K562 (cell line): ENCODE results near the gene TP73. TPM values are rescaled to one million over a fixed set of nuclear protein-coding genes. Genes with fewer than 3 reads are reported as not detected.

Experiments
- ATAC-seq: fragments of 200-7000 bp; cut with Tn5 transposase; 3 replicates; pipeline ENCODE4 v1.9.1; 2020; ENCODE audit warnings: moderate library complexity
- BruUV-seq: library from RNA; stranded (reverse); fragments of 400-500 nt; replicated peaks from 2 replicates; lab custom pipeline; 2021; lab: Mats Ljungman, UMichigan
- CTCF ChIA-PET: fragments of 300-600 bp; formaldehyde crosslinking; extraction: SDS; loops from one replicate; lab custom pipeline; 2021; ENCODE audit warnings: low intra/inter-chr PET ratio; lab: Yijun Ruan, JAX
- POLR2A ChIA-PET: fragments of 300-600, 350-650 bp; sonication (Branson Sonifier 250); formaldehyde crosslinking; extraction: SDS; loops from one replicate; lab custom pipeline; 2021; ENCODE audit warnings: antibody characterized with exemption, inconsistent platforms; lab: Yijun Ruan, JAX
- DNase-seq, 4 experiments: peaks; one replicate each; pipeline versions ENCODE4 v3.0.0 to v3.0.0-alpha.2; 2011 to 2018; ENCODE audit warnings: low spot score in 3 of 4, mixed read lengths in 3 of 4; ENCODE audit errors: extremely low read depth in 1 of 4
- FAIRE-seq: peaks from 2 replicates; lab custom pipeline; 2011; peaks lifted over from hg19 to GRCh38; lab: Jason Lieb, UNC
- H2AFZ ChIP-seq: 2 replicates; pipeline ENCODE4 v1.6.0; 2011; ENCODE audit warnings: low read depth, low read length, control low read depth, inconsistent platforms
- H3K27ac ChIP-seq: fragments of 200-600 bp; 3 replicates; pipeline ENCODE4 v1.8.0; 2011; ENCODE audit warnings: low read depth, mild to moderate bottlenecking, control low read depth, inconsistent platforms, low read length, moderate library complexity, mixed read lengths; ENCODE audit errors: extremely low read depth
- H3K27me3 ChIP-seq, 2 experiments: fragments of 300-600 bp in 1 of 2; 2 replicates in 1 of 2; 3 replicates in 1 of 2; pipeline versions ENCODE4 v1.6.0 to v1.8.0; 2011; ENCODE audit warnings: inconsistent platforms in 2 of 2, low read length in 2 of 2, mild to moderate bottlenecking in 1 of 2, mixed read lengths in 1 of 2, moderate library complexity in 1 of 2; ENCODE audit not compliant: control insufficient read depth in 2 of 2, insufficient read depth in 2 of 2
- H3K36me3 ChIP-seq: fragments of 300-600 bp; 3 replicates; pipeline ENCODE4 v1.8.0; 2011; ENCODE audit warnings: mild to moderate bottlenecking, low read length, inconsistent platforms; ENCODE audit not compliant: control insufficient read depth, insufficient read depth
- H3K4me1 ChIP-seq, 2 experiments: fragments of 200-600 bp in 1 of 2; replicated peaks in 1 of 2; 2 replicates in 1 of 2; 3 replicates in 1 of 2; pipeline versions ENCODE4 v1.5.1 to v1.8.0; 2011; ENCODE audit warnings: inconsistent platforms in 2 of 2, low read length in 2 of 2, mild to moderate bottlenecking in 1 of 2, mixed read lengths in 1 of 2, moderate library complexity in 1 of 2; ENCODE audit not compliant: control insufficient read depth in 2 of 2, insufficient read depth in 2 of 2
- H3K4me2 ChIP-seq: 2 replicates; pipeline ENCODE4 v1.6.1; 2011; ENCODE audit warnings: low read length, control low read depth, inconsistent platforms, mixed read lengths; ENCODE audit not compliant: insufficient read depth
- H3K4me3 ChIP-seq: fragments of 200-600 bp; sonication (generic), shearing (Covaris generic); 2 replicates; pipeline ENCODE4 v1.5.1; 2016; ENCODE audit warnings: control low read depth, inconsistent platforms
- H3K79me2 ChIP-seq: fragments of 200-600 bp; 3 replicates; pipeline ENCODE4 v1.8.0; 2011; ENCODE audit warnings: low read length, inconsistent platforms; ENCODE audit not compliant: control insufficient read depth, insufficient read depth
- H3K9ac ChIP-seq, 2 experiments: 2 replicates each; pipeline versions ENCODE4 v1.6.0 to v1.6.1; 2011; ENCODE audit warnings: low read depth in 2 of 2, low read length in 2 of 2, control low read depth in 1 of 2, inconsistent platforms in 1 of 2, mild to moderate bottlenecking in 1 of 2, mixed read lengths in 1 of 2; ENCODE audit not compliant: insufficient read depth in 1 of 2
- H3K9me1 ChIP-seq: one replicate; pipeline ENCODE4 v1.6.0; 2011; ENCODE audit warnings: inconsistent platforms, mild to moderate bottlenecking, low read length, moderate library complexity; ENCODE audit not compliant: control insufficient read depth, insufficient read depth
- H3K9me3 ChIP-seq: replicated peaks from 2 replicates; pipeline ENCODE4 v1.5.1; 2011; ENCODE audit warnings: low read depth, low read length, inconsistent platforms; ENCODE audit not compliant: control insufficient read depth, insufficient read depth
- H4K20me1 ChIP-seq: replicated peaks from 2 replicates; pipeline ENCODE4 v1.6.1; 2011; ENCODE audit warnings: low read length, inconsistent platforms, mixed read lengths; ENCODE audit not compliant: control insufficient read depth, insufficient read depth
- ARID1B ChIP-seq: fragments of 450-650 bp; IDR thresholded peaks from 2 replicates; pipeline ENCODE4 v1.6.1; 2016; ENCODE audit warnings: antibody characterized with exemption, mild to moderate bottlenecking, inconsistent platforms
- BCOR ChIP-seq: fragments of 450-650 bp; IDR thresholded peaks from 2 replicates; pipeline ENCODE4 v1.6.1; 2016
- DDX20 ChIP-seq: fragments of 450-650 bp; IDR thresholded peaks from 2 replicates; pipeline ENCODE4 v1.6.1; 2016; ENCODE audit warnings: missing genetic modification characterization, low read depth, mild to moderate bottlenecking, missing compliant biosample characterization, moderate library complexity
- E2F5 ChIP-seq: sonication (generic); formaldehyde crosslinking; IDR thresholded peaks from 2 replicates; pipeline ENCODE4 v1.8.0; 2022; ENCODE audit warnings: mild to moderate bottlenecking, missing genetic modification reagents
- HDAC1 ChIP-seq, 2 experiments: fragments of 450-650 bp; IDR thresholded peaks; 2 replicates each; pipeline ENCODE4 v1.6.1; 2016 to 2017; ENCODE audit warnings: inconsistent platforms in 1 of 2, mild to moderate bottlenecking in 1 of 2, moderate library complexity in 1 of 2
- HDAC6 ChIP-seq: IDR thresholded peaks from 2 replicates; pipeline ENCODE4 v1.6.1; 2012; ENCODE audit warnings: low read depth, mild to moderate bottlenecking, control low read depth, inconsistent platforms, low read length, moderate library complexity
- LARP7 ChIP-seq: fragments of 450-650 bp; IDR thresholded peaks from 2 replicates; pipeline ENCODE4 v1.6.1; 2016
- MCM2 ChIP-seq: fragments of 450-650 bp; IDR thresholded peaks from 2 replicates; pipeline ENCODE4 v1.6.1; 2017; ENCODE audit warnings: low read depth, mild to moderate bottlenecking
- MTA1 ChIP-seq: fragments of 450-650 bp; IDR thresholded peaks from 2 replicates; pipeline ENCODE4 v1.6.1; 2017; ENCODE audit warnings: borderline replicate concordance
- RBM25 ChIP-seq: fragments of 200-400 bp; formaldehyde crosslinking; IDR thresholded peaks from 2 replicates; pipeline ENCODE4 v1.6.1; 2018; ENCODE audit warnings: low read length, low read depth, moderate library complexity; ENCODE audit not compliant: severe bottlenecking
- RNF2 ChIP-seq: sonication (generic); IDR thresholded peaks from 2 replicates; pipeline ENCODE4 v1.6.1; 2016
- RNF219 ChIP-seq: fragments of 250-450 bp; sonication (Bioruptor Pico); IDR thresholded peaks from 2 replicates; pipeline ENCODE4 v1.5.0; 2022; ENCODE audit warnings: mild to moderate bottlenecking
- SMAD4 ChIP-seq: fragments of 250-450 bp; sonication (Bioruptor Pico); conservative IDR thresholded peaks from 2 replicates; pipeline ENCODE4 v1.8.0; 2021; ENCODE audit warnings: inconsistent platforms, mild to moderate bottlenecking, moderate library complexity
- SMARCB1 ChIP-seq: IDR thresholded peaks from 2 replicates; pipeline ENCODE4 v1.6.1; 2011; ENCODE audit warnings: improper control_type of control experiment, low read depth; ENCODE audit not compliant: insufficient read length
- SMC3 ChIP-seq: conservative IDR thresholded peaks from 2 replicates; pipeline ENCODE4 v1.6.1; 2011; ENCODE audit warnings: low read depth, low read length, improper control_type of control experiment; ENCODE audit not compliant: insufficient read depth
- SREBF2 ChIP-seq: sonication (generic); formaldehyde crosslinking; IDR thresholded peaks from 2 replicates; pipeline ENCODE4 v1.4.0; 2020; ENCODE audit warnings: mild to moderate bottlenecking, missing genetic modification reagents
- SRSF1 ChIP-seq: fragments of 200-400 bp; formaldehyde crosslinking; IDR thresholded peaks from 2 replicates; pipeline ENCODE4 v1.6.1; 2017; ENCODE audit warnings: mild to moderate bottlenecking, low read depth, low read length, moderate library complexity
- ZFP36 ChIP-seq: fragments of 150-350 bp; IDR thresholded peaks from 2 replicates; pipeline ENCODE4 v1.6.1; 2018; ENCODE audit warnings: low read length, low read depth; ENCODE audit not compliant: partially characterized antibody
- ZNF695 ChIP-seq: fragments of 450-650 bp; formaldehyde crosslinking; IDR thresholded peaks from 2 replicates; pipeline ENCODE4 v1.4.0; 2020; ENCODE audit warnings: mild to moderate bottlenecking, moderate library complexity
- WGBS: fragments of 100-300 bp; shearing (Covaris generic); methylation state at CpG from one replicate; pipeline ENCODE4 v1.1.6; 2016; ENCODE audit warnings: low coverage, mixed read lengths; ENCODE audit not compliant: insufficient coverage; ENCODE audit errors: missing lambda C conversion rate; 5-methylcytosine and 5-hydroxymethylcytosine counted together
- in situ Hi-C: fragments of 300-500 bp; cut with MboI; formaldehyde crosslinking; loops from 4 replicates; pipeline ENCODE4 v1.15.0; 2018; ENCODE audit warnings: inconsistent platforms, mixed read lengths
- intact Hi-C: fragments of 100-400 bp; cut with micrococcal nuclease; formaldehyde crosslinking; loops from 2 replicates; pipeline ENCODE4 v1.14.2; 2022
- polyA plus RNA-seq, 8 experiments: library from polyadenylated mRNA; depleted of rRNA in 4 of 8; stranded (reverse) in 5 of 8; unstranded in 3 of 8; fragments of >200 nt; fragmentation: Nextera tagmentation in 2 of 8; fragmentation: Illumina TruSeq in 1 of 8; extraction: Ambion mirVana in 2 of 8; extraction: Trizol in 1 of 8; gene quantifications; 2 replicates each; pipeline versions ENCODE4 v1.2.1 to v1.2.3, GENCODE V29; 2011 to 2014; ENCODE audit warnings: inconsistent platforms in 1 of 8, missing spikeins in 1 of 8
- total RNA-seq, 7 experiments: library from RNA; depleted of rRNA in 6 of 7; stranded (reverse); fragments of >200 nt in 6 of 7; fragmentation: Illumina TruSeq in 2 of 7; extraction: Trizol in 2 of 7; gene quantifications; 2 replicates each; pipeline versions ENCODE4 v1.2.1 to v1.2.3, GENCODE V29; 2011 to 2021; ENCODE audit warnings: low replicate concordance in 1 of 7

The TP73 gene
- total and polyA plus RNA-seq, 9 of the 15 experiments (the other 6 are each of a cell fraction or from before 2014, with no cell fraction given), result 0.07 to 1.6 (median 0.40) TPM; not detected in 2

GRCh38 chr1:3714284-3714741 lies 62.0 kb downstream of the TP73 start:
- no peak for TF ChIP-seq HDAC1 (IDR thresholded peaks at IDR 0.05)
- no peak for TF ChIP-seq SREBF2
- TF ChIP-seq MCM2, result no peak
- no peak for TF ChIP-seq SMC3
- TF ChIP-seq ZNF695 (CRISPR knock-in tag), result no peak
- TF ChIP-seq E2F5 (CRISPR knock-in tag), result no peak
- TF ChIP-seq LARP7, result no peak
- TF ChIP-seq BCOR, result no peak
- no peak for TF ChIP-seq DDX20
- no peak for TF ChIP-seq MTA1
- no peak for TF ChIP-seq ZFP36
- TF ChIP-seq RNF2, result no peak
- no peak for TF ChIP-seq HDAC6
- TF ChIP-seq RBM25, result no peak
- no peak for TF ChIP-seq SMARCB1
- TF ChIP-seq RNF219 (CRISPR knock-in tag), result no peak
- no peak for TF ChIP-seq ARID1B
- TF ChIP-seq SMAD4, result no peak
- no peak for TF ChIP-seq SRSF1
- TF ChIP-seq, all 486 proteins: peak for 0
- Histone ChIP-seq H3K9ac (no peak overlapping the region), H3K4me1 (peaks cover 0 to 51% of the 10 kb centered on the region in 2 experiments; a peak in 3 of 5 replicates), H3K9me1 (peaks cover 4% of the 10 kb centered on the region), H4K20me1 (peaks cover 57% of the 10 kb centered on the region), H3K36me3 (no peaks in the 10 kb centered on the region), H2AFZ (no peak overlapping the region), H3K4me2 (no peak overlapping the region), H3K27me3 (peaks cover 26 to 88% of the 10 kb centered on the region in 2 experiments; a peak in 4 of 5 replicates), H3K27ac (no peak overlapping the region), H3K4me3 (no peak overlapping the region), H3K79me2 (no peaks in the 10 kb centered on the region), H3K9me3 (no peaks in the 10 kb centered on the region)
- ChIA-PET POLR2A (interaction anchor here (0.6 to 1.4 kb wide), 6 partner anchors 10 to 1750 kb away, joined by 3 to 6 read pairs (median 4); partner anchors contain the start of gene WRAP73), CTCF (no interaction called here)
- in situ Hi-C loops, result no loop called here
- FAIRE-seq (no peak), DNase-seq (no peak), ATAC-seq (no peak)
- 2% methylated on average over 10 of the region's 10 CpGs for WGBS
- BruUV-seq, result no TSS peak
- intact Hi-C loops, result no loop called here
